Dermis microvascular lymphatic vessel endothelial cell (primary cell): ENCODE data around the gene GLI2. TPM values are rescaled to one million over a fixed set of nuclear protein-coding genes. Genes with fewer than 3 reads are reported as not detected.

Source experiments
- DNase-seq, 2 donors: peaks; one replicate each; pipeline versions ENCODE4 v3.0.0 to v3.0.0-alpha.2; 2010; ENCODE audit warnings: low read depth in 2 of 2
- total RNA-seq: library from RNA; depleted of rRNA; stranded (reverse); fragments of >200 nt; gene quantifications from 2 replicates; pipeline ENCODE4 v1.2.1, GENCODE V29; 2014

GLI2 gene
- under 0.01 TPM in 2 replicates for total RNA-seq

- peak in 1 of 2 donors; percentile 72 for DNase-seq
Measured at GRCh38 chr2:120735746-120736170, at the start of gene GLI2. Gene GLI2, plus strand, starts transcription at chr2:120735868. Its CDS starts 61,453 bp downstream, at chr2:120797321.

- DNase-seq: no peak
Measured at GRCh38 chr2:120685974-120686297, 49.7 kb upstream of the GLI2 start.

GRCh38 chr2:120686511-120687168, 49.0 kb upstream of the GLI2 start:
- DNase-seq: no peak

GRCh38 chr2:120687210-120687609, 48.5 kb upstream of the GLI2 start:
- no peak for DNase-seq

GRCh38 chr2:120690521-120690920, 45.1 kb upstream of the GLI2 start:
- DNase-seq: no peak

- no peak for DNase-seq
Measured at GRCh38 chr2:120691410-120691809, 44.3 kb upstream of the GLI2 start.

- DNase-seq: no peak
Measured at GRCh38 chr2:120692691-120693090, 43.0 kb upstream of the GLI2 start.

GRCh38 chr2:120693121-120693520, 42.5 kb upstream of the GLI2 start:
- peak; percentile 6 to 37 for DNase-seq

- no peak for DNase-seq
Measured at GRCh38 chr2:120694034-120694433, 41.6 kb upstream of the GLI2 start.

GRCh38 chr2:120697471-120697870, 38.2 kb upstream of the GLI2 start:
- no peak for DNase-seq

- DNase-seq: no peak
Measured at GRCh38 chr2:120699292-120699691, 36.4 kb upstream of the GLI2 start.

GRCh38 chr2:120700659-120701058, 35.0 kb upstream of the GLI2 start:
- no peak for DNase-seq

- no peak for DNase-seq
Measured at GRCh38 chr2:120701096-120701495, 34.6 kb upstream of the GLI2 start.

GRCh38 chr2:120701499-120701898, 34.2 kb upstream of the GLI2 start:
- no peak for DNase-seq

- DNase-seq: no peak
Measured at GRCh38 chr2:120702061-120702460, 33.6 kb upstream of the GLI2 start.

- no peak for DNase-seq
Measured at GRCh38 chr2:120702801-120703200, 32.9 kb upstream of the GLI2 start.

- DNase-seq: peak in 1 of 2 donors; percentile 45
Measured at GRCh38 chr2:120703330-120703994, 32.2 kb upstream of the GLI2 start.

GRCh38 chr2:120704696-120705095, 31.0 kb upstream of the GLI2 start:
- DNase-seq: no peak

GRCh38 chr2:120707816-120708215, 27.9 kb upstream of the GLI2 start:
- no peak for DNase-seq

GRCh38 chr2:120708944-120709607, 26.6 kb upstream of the GLI2 start:
- DNase-seq: no peak

GRCh38 chr2:120709608-120710041, 26.0 kb upstream of the GLI2 start:
- DNase-seq: no peak

GRCh38 chr2:120710256-120710655, 25.4 kb upstream of the GLI2 start:
- no peak for DNase-seq

GRCh38 chr2:120711694-120712093, 24.0 kb upstream of the GLI2 start:
- no peak for DNase-seq
